Mesothelial cell of epicardium (in vitro differentiated cells): Measurements from ENCODE around the gene LRRC73. TPM values are rescaled to one million over a fixed set of nuclear protein-coding genes. Genes with fewer than 3 reads are reported as not detected.

Source experiments
- DNase-seq, 2 experiments: peaks; one replicate each; pipeline ENCODE4 v3.0.0; 2021; ENCODE audit warnings: low spot score in 2 of 2; ENCODE audit not compliant: unreplicated experiment in 2 of 2
- H3K27ac Mint-ChIP-seq: 2 replicates; pipeline ENCODE4 v1.8.0; 2021; ENCODE audit warnings: mixed read lengths
- H3K27me3 Mint-ChIP-seq: 2 replicates; pipeline ENCODE4 v1.8.0; 2021; ENCODE audit warnings: low read depth, mixed read lengths
- H3K36me3 Mint-ChIP-seq: 2 replicates; pipeline ENCODE4 v1.8.0; 2021; ENCODE audit warnings: mixed read lengths
- H3K4me1 Mint-ChIP-seq: 2 replicates; pipeline ENCODE4 v1.8.0; 2021; ENCODE audit warnings: mixed read lengths
- H3K4me3 Mint-ChIP-seq: 2 replicates; pipeline ENCODE4 v1.8.0; 2021; ENCODE audit warnings: mild to moderate bottlenecking, moderate library complexity, mixed read lengths
- H3K9me3 Mint-ChIP-seq: 2 replicates; pipeline ENCODE4 v1.8.0; 2021; ENCODE audit warnings: mixed read lengths
- CTCF ChIP-seq: fragments of 200-600 bp; sonication (generic); IDR thresholded peaks from one replicate; pipeline ENCODE4 v1.5.0; 2021; ENCODE audit warnings: antibody characterized with exemption; ENCODE audit not compliant: unreplicated experiment
- total RNA-seq: library from RNA; stranded (reverse); gene quantifications from 3 replicates; pipeline ENCODE4 v1.2.1, GENCODE V29; 2021

Gene LRRC73
- total RNA-seq, 1 donor from 2014 or later = 0.60 TPM

GRCh38 chr6:43508481-43509141 lies 1.5 kb downstream of the LRRC73 start:
- Mint-ChIP-seq H3K36me3 (peaks cover 17% of the 10 kb centered on the region), H3K4me3 (peak overlapping the region; percentile 78), H3K4me1 (peaks cover 7% of the 10 kb centered on the region), H3K27me3 (peaks cover 24% of the 10 kb centered on the region), H3K27ac (no peak overlapping the region), H3K9me3 (no peaks in the 10 kb centered on the region)
- TF ChIP-seq CTCF = no peak
- DNase-seq = no peak

GRCh38 chr6:43506667-43507471 lies 3.3 kb downstream of the LRRC73 start:
- H3K27me3 Mint-ChIP-seq = peaks cover 24% of the 10 kb centered on the region
- DNase-seq = peak; percentile 62 to 86
- H3K36me3 Mint-ChIP-seq = peaks cover 15% of the 10 kb centered on the region
- no peak overlapping the region for H3K27ac Mint-ChIP-seq
- TF ChIP-seq CTCF = peak; percentile 98
- no peaks in the 10 kb centered on the region for H3K9me3 Mint-ChIP-seq
- peaks cover 7% of the 10 kb centered on the region for H3K4me1 Mint-ChIP-seq
- H3K4me3 Mint-ChIP-seq = no peak overlapping the region

- Mint-ChIP-seq H3K27me3 (peaks cover 24% of the 10 kb centered on the region), H3K36me3 (peaks cover 15% of the 10 kb centered on the region), H3K9me3 (no peaks in the 10 kb centered on the region), H3K27ac (no peak overlapping the region), H3K4me1 (peaks cover 7% of the 10 kb centered on the region), H3K4me3 (no peak overlapping the region)
- TF ChIP-seq CTCF = no peak
- no peak for DNase-seq
These were observed 4.0 kb downstream of the LRRC73 start for GRCh38 chr6:43506171-43506570.

GRCh38 chr6:43505718-43506117 lies 4.4 kb downstream of the LRRC73 start:
- Mint-ChIP-seq H3K27ac (no peak overlapping the region), H3K27me3 (peaks cover 24% of the 10 kb centered on the region), H3K4me1 (peaks cover 7% of the 10 kb centered on the region), H3K9me3 (no peaks in the 10 kb centered on the region), H3K4me3 (no peak overlapping the region), H3K36me3 (peaks cover 15% of the 10 kb centered on the region)
- DNase-seq = no peak
- TF ChIP-seq CTCF = no peak

- Mint-ChIP-seq H3K9me3 (no peaks in the 10 kb centered on the region), H3K27me3 (peaks cover 24% of the 10 kb centered on the region), H3K36me3 (peaks cover 16% of the 10 kb centered on the region), H3K27ac (no peak overlapping the region), H3K4me1 (peaks cover 7% of the 10 kb centered on the region), H3K4me3 (no peak overlapping the region)
- no peak for TF ChIP-seq CTCF
- no peak for DNase-seq
These were observed 5.2 kb downstream of the LRRC73 start for GRCh38 chr6:43504756-43505593.
